CD4-positive, alpha-beta memory T cell (primary cell): ENCODE results near the gene CAMTA1. TPM values are rescaled to one million over a fixed set of nuclear protein-coding genes. Genes with fewer than 3 reads are reported as not detected.

Source experiments
- CTCF ChIA-PET: fragments of 350-600 bp; sonication (Branson Sonifier 250); formaldehyde crosslinking; loops from one replicate; lab custom pipeline; 2021; ENCODE audit warnings: inconsistent platforms; ENCODE audit not compliant: partially characterized antibody; lab: Charles Lee
- POLR2A ChIA-PET: fragments of 350-600 bp; sonication (Branson Sonifier 250); formaldehyde crosslinking; loops from one replicate; lab custom pipeline; 2021; ENCODE audit not compliant: partially characterized antibody; lab: Charles Lee
- DNase-seq, 5 donors: peaks; one replicate each; pipeline versions ENCODE4 v3.0.0 to v3.0.0-alpha.2; 2020 to 2022; ENCODE audit warnings: mixed read lengths in 1 of 5
- H3K27ac ChIP-seq: one replicate; pipeline ENCODE4 v1.7.0; 2013; ENCODE audit warnings: low read depth, low read length
- H3K27me3 ChIP-seq: 2 replicates; pipeline ENCODE4 v1.7.0; 2013; ENCODE audit warnings: mild to moderate bottlenecking, low read length, moderate library complexity; ENCODE audit not compliant: insufficient read depth
- H3K36me3 ChIP-seq: 2 replicates; pipeline ENCODE4 v1.7.0; 2013; ENCODE audit warnings: mild to moderate bottlenecking, low read length, moderate library complexity; ENCODE audit not compliant: insufficient read depth
- H3K4me1 ChIP-seq: 2 replicates; pipeline ENCODE4 v1.7.0; 2013; ENCODE audit warnings: mild to moderate bottlenecking, low read length, moderate library complexity; ENCODE audit not compliant: insufficient read depth
- H3K4me3 ChIP-seq, 2 donors: one replicate each; pipeline ENCODE4 v1.7.0; 2013; ENCODE audit warnings: low read length in 2 of 2, mild to moderate bottlenecking in 1 of 2
- H3K9me3 ChIP-seq, 2 donors: one replicate each; pipeline ENCODE4 v1.7.0; 2013; ENCODE audit warnings: low read length in 2 of 2, control low read depth in 1 of 2; ENCODE audit not compliant: control insufficient read depth in 1 of 2
- H3K27ac Mint-ChIP-seq, 7 donors: one replicate each; pipeline ENCODE4 v1.8.0; 2020 to 2021; ENCODE audit warnings: mixed read lengths in 7 of 7, mild to moderate bottlenecking in 6 of 7, inconsistent platforms in 3 of 7, moderate library complexity in 3 of 7
- H3K27me3 Mint-ChIP-seq, 2 donors: one replicate each; pipeline ENCODE4 v1.8.0; 2020 to 2021; ENCODE audit warnings: mixed read lengths in 2 of 2
- H3K36me3 Mint-ChIP-seq, 2 donors: one replicate each; pipeline ENCODE4 v1.8.0; 2020 to 2021; ENCODE audit warnings: mixed read lengths in 2 of 2, inconsistent platforms in 1 of 2, mild to moderate bottlenecking in 1 of 2
- H3K4me1 Mint-ChIP-seq, 4 donors: one replicate each; pipeline ENCODE4 v1.8.0; 2020 to 2021; ENCODE audit warnings: mixed read lengths in 4 of 4, mild to moderate bottlenecking in 1 of 4
- H3K4me3 Mint-ChIP-seq, 8 donors: one replicate each; pipeline ENCODE4 v1.8.0; 2020 to 2021; ENCODE audit warnings: mixed read lengths in 8 of 8, mild to moderate bottlenecking in 7 of 8, moderate library complexity in 6 of 8, inconsistent platforms in 3 of 8
- H3K9me3 Mint-ChIP-seq, 8 donors: one replicate each; pipeline ENCODE4 v1.8.0; 2020 to 2021; ENCODE audit warnings: mixed read lengths in 8 of 8, mild to moderate bottlenecking in 5 of 8, inconsistent platforms in 3 of 8, moderate library complexity in 1 of 8
- intact Hi-C: fragments of 100-400 bp; cut with micrococcal nuclease; formaldehyde crosslinking; loops from one replicate; pipeline ENCODE4 v1.15.1; 2023
- polyA plus RNA-seq, 2 donors: library from polyadenylated mRNA; unstranded; fragments of 300-500 nt; fragmentation: Illumina TruSeq; gene quantifications; one replicate each; pipeline ENCODE4 v1.2.3, GENCODE V29; 2021
- total RNA-seq, 2 experiments: library from RNA; stranded (reverse); gene quantifications; one replicate each; pipeline ENCODE4 v1.2.3, GENCODE V29; 2021

The CAMTA1 gene
- total and polyA plus RNA-seq, 4 experiments from 2014 or later: 39.1 to 118 (median 59.9) TPM

- H3K9me3 Mint-ChIP-seq: peaks cover 0 to 2% (median 0%) of the 10 kb centered on the region in 8 donors
- H3K4me1 Mint-ChIP-seq: no peaks in the 10 kb centered on the region
- ChIA-PET POLR2A (no interaction called here), CTCF (no interaction called here)
- Histone ChIP-seq H3K9me3 (no peaks in the 10 kb centered on the region), H3K36me3 (no peaks in the 10 kb centered on the region), H3K4me1 (no peaks in the 10 kb centered on the region), H3K4me3 (no peak overlapping the region), H3K27me3 (no peaks in the 10 kb centered on the region), H3K27ac (no peak overlapping the region)
- H3K27me3 Mint-ChIP-seq: peaks cover 15 to 25% of the 10 kb centered on the region in 2 donors
- DNase-seq: no peak
- no peak overlapping the region for H3K27ac Mint-ChIP-seq
- no peaks in the 10 kb centered on the region for H3K36me3 Mint-ChIP-seq
- intact Hi-C loops: no loop called here
- H3K4me3 Mint-ChIP-seq: no peak overlapping the region
These were observed 824.2 kb downstream of the CAMTA1 start for GRCh38 chr1:7609311-7609994.

- H3K9me3 ChIP-seq: no peaks in the 10 kb centered on the region
- intact Hi-C loops: no loop called here
- POLR2A ChIA-PET: no interaction called here
- Mint-ChIP-seq H3K9me3 (peaks cover 0 to 2% (median 0%) of the 10 kb centered on the region in 8 donors), H3K27me3 (peaks cover 17 to 26% of the 10 kb centered on the region in 2 donors), H3K4me1 (no peaks in the 10 kb centered on the region), H3K27ac (no peak overlapping the region), H3K4me3 (no peak overlapping the region), H3K36me3 (no peaks in the 10 kb centered on the region)
- no peaks in the 10 kb centered on the region for H3K4me1 ChIP-seq
- CTCF ChIA-PET: no interaction called here
- H3K36me3 ChIP-seq: no peaks in the 10 kb centered on the region
- no peaks in the 10 kb centered on the region for H3K27me3 ChIP-seq
- DNase-seq: no peak
- H3K4me3 ChIP-seq: no peak overlapping the region
- no peak overlapping the region for H3K27ac ChIP-seq
These were observed 825.0 kb downstream of the CAMTA1 start for GRCh38 chr1:7610106-7610731.

GRCh38 chr1:7610936-7611335 lies 825.7 kb downstream of the CAMTA1 start:
- peaks cover 0 to 2% (median 0%) of the 10 kb centered on the region in 8 donors for H3K9me3 Mint-ChIP-seq
- ChIA-PET POLR2A (no interaction called here), CTCF (no interaction called here)
- Histone ChIP-seq H3K27me3 (no peaks in the 10 kb centered on the region), H3K36me3 (no peaks in the 10 kb centered on the region), H3K4me1 (no peaks in the 10 kb centered on the region), H3K9me3 (no peaks in the 10 kb centered on the region), H3K4me3 (no peak overlapping the region), H3K27ac (no peak overlapping the region)
- no peaks in the 10 kb centered on the region for H3K36me3 Mint-ChIP-seq
- peaks cover 17 to 26% of the 10 kb centered on the region in 2 donors for H3K27me3 Mint-ChIP-seq
- DNase-seq: no peak
- intact Hi-C loops: no loop called here
- no peak overlapping the region for H3K4me3 Mint-ChIP-seq
- no peak overlapping the region for H3K27ac Mint-ChIP-seq
- no peaks in the 10 kb centered on the region for H3K4me1 Mint-ChIP-seq

GRCh38 chr1:7611421-7612010 lies 826.3 kb downstream of the CAMTA1 start:
- POLR2A ChIA-PET: no interaction called here
- H3K4me1 ChIP-seq: no peaks in the 10 kb centered on the region
- no peak overlapping the region for H3K4me3 Mint-ChIP-seq
- no peak overlapping the region for H3K27ac ChIP-seq
- no peak overlapping the region for H3K27ac Mint-ChIP-seq
- H3K36me3 Mint-ChIP-seq: no peaks in the 10 kb centered on the region
- CTCF ChIA-PET: interaction anchor here (0.9 kb wide), 1 partner anchor 36 kb away, joined by 3 read pairs; no protein-coding TSS in a partner anchor
- H3K9me3 Mint-ChIP-seq: peaks cover 0 to 2% (median 0%) of the 10 kb centered on the region in 8 donors
- H3K36me3 ChIP-seq: no peaks in the 10 kb centered on the region
- no peaks in the 10 kb centered on the region for H3K27me3 ChIP-seq
- intact Hi-C loops: no loop called here
- no peak overlapping the region for H3K4me3 ChIP-seq
- no peaks in the 10 kb centered on the region for H3K9me3 ChIP-seq
- peaks cover 17 to 22% of the 10 kb centered on the region in 2 donors for H3K27me3 Mint-ChIP-seq
- no peak for DNase-seq
- no peaks in the 10 kb centered on the region for H3K4me1 Mint-ChIP-seq

- H3K4me1 Mint-ChIP-seq: no peaks in the 10 kb centered on the region
- intact Hi-C loops: no loop called here
- no peaks in the 10 kb centered on the region for H3K36me3 Mint-ChIP-seq
- no peaks in the 10 kb centered on the region for H3K27me3 ChIP-seq
- H3K9me3 ChIP-seq: no peaks in the 10 kb centered on the region
- no peaks in the 10 kb centered on the region for H3K36me3 ChIP-seq
- DNase-seq: no peak
- no peak overlapping the region for H3K27ac ChIP-seq
- H3K4me1 ChIP-seq: no peaks in the 10 kb centered on the region
- H3K4me3 ChIP-seq: no peak overlapping the region
- CTCF ChIA-PET: no interaction called here
- H3K27ac Mint-ChIP-seq: no peak overlapping the region
- peaks cover 10 to 16% of the 10 kb centered on the region in 2 donors for H3K27me3 Mint-ChIP-seq
- POLR2A ChIA-PET: no interaction called here
- H3K9me3 Mint-ChIP-seq: peaks cover 0 to 2% (median 0%) of the 10 kb centered on the region in 8 donors
- no peak overlapping the region for H3K4me3 Mint-ChIP-seq
These were observed 828.0 kb downstream of the CAMTA1 start for GRCh38 chr1:7613106-7613850.

- H3K36me3 Mint-ChIP-seq: no peaks in the 10 kb centered on the region
- H3K36me3 ChIP-seq: no peaks in the 10 kb centered on the region
- POLR2A ChIA-PET: no interaction called here
These were observed 828.6 kb downstream of the CAMTA1 start for GRCh38 chr1:7613851-7614205.

GRCh38 chr1:7614576-7615074 lies 829.4 kb downstream of the CAMTA1 start:
- DNase-seq: no peak
- Histone ChIP-seq H3K27ac (no peak overlapping the region), H3K27me3 (no peaks in the 10 kb centered on the region), H3K4me3 (no peak overlapping the region), H3K36me3 (no peaks in the 10 kb centered on the region), H3K4me1 (no peaks in the 10 kb centered on the region), H3K9me3 (no peaks in the 10 kb centered on the region)
- Mint-ChIP-seq H3K36me3 (no peaks in the 10 kb centered on the region), H3K4me1 (no peaks in the 10 kb centered on the region), H3K4me3 (no peak overlapping the region), H3K27me3 (peaks cover 10 to 17% of the 10 kb centered on the region in 2 donors), H3K9me3 (peaks cover 0 to under 1% (median 0%) of the 10 kb centered on the region in 8 donors), H3K27ac (no peak overlapping the region)
- POLR2A ChIA-PET: no interaction called here
- intact Hi-C loops: no loop called here
- CTCF ChIA-PET: no interaction called here

More at GRCh38 chr1:7613851-7614205, 828.6 kb downstream of the CAMTA1 start:
- Mint-ChIP-seq H3K27ac (no peak overlapping the region), H3K4me3 (no peak overlapping the region), H3K4me1 (no peaks in the 10 kb centered on the region), H3K27me3 (peaks cover 8 to 18% of the 10 kb centered on the region in 2 donors), H3K9me3 (peaks cover 0 to 2% (median 0%) of the 10 kb centered on the region in 8 donors)
- no peaks in the 10 kb centered on the region for H3K27me3 ChIP-seq
- DNase-seq: no peak
- intact Hi-C loops: no loop called here
- CTCF ChIA-PET: no interaction called here
- H3K9me3 ChIP-seq: no peaks in the 10 kb centered on the region
- H3K27ac ChIP-seq: no peak overlapping the region
- no peak overlapping the region for H3K4me3 ChIP-seq
- H3K4me1 ChIP-seq: no peaks in the 10 kb centered on the region
